Upper lobe of left lung (tissue), 6 donors: ENCODE results near the gene PCCA. TPM values are rescaled to one million over a fixed set of nuclear protein-coding genes. Genes with fewer than 3 reads are reported as not detected.
A peak's percentile ranks its signal among the peaks of the same experiment; 100 is the strongest.

Experiments
- ATAC-seq, 2 donors: fragments of 200-7000 bp; cut with Tn5 transposase; one replicate each; pipeline ENCODE4 v1.9.1; 2022; ENCODE audit warnings: mild to moderate bottlenecking in 2 of 2, moderate library complexity in 2 of 2; ENCODE audit not compliant: low FRiP score in 2 of 2
- DNase-seq, 2 donors: peaks; one replicate each; pipeline ENCODE4 v3.0.0-alpha.2; 2019 to 2020
- H3K27ac ChIP-seq, 4 donors: fragments of 200-600 bp; sonication (generic); one replicate each; pipeline ENCODE4 v1.5.1; 2016 to 2019
- H3K27me3 ChIP-seq, 4 donors: fragments of 200-600 bp; sonication (generic); one replicate each; pipeline ENCODE4 v1.5.1; 2017 to 2019
- H3K36me3 ChIP-seq, 4 donors: fragments of 200-600 bp; sonication (generic); one replicate each; pipeline ENCODE4 v1.5.1; 2016 to 2019
- H3K4me1 ChIP-seq, 4 donors: fragments of 200-600 bp; sonication (generic); one replicate each; pipeline ENCODE4 v1.5.1; 2018 to 2019
- H3K4me3 ChIP-seq, 4 donors: fragments of 200-600 bp; sonication (generic); one replicate each; pipeline ENCODE4 v1.5.1; 2017 to 2019; ENCODE audit warnings: mild to moderate bottlenecking in 2 of 4, moderate library complexity in 1 of 4
- H3K9me3 ChIP-seq, 4 donors: fragments of 200-600 bp; sonication (generic); one replicate each; pipeline ENCODE4 v1.5.1; 2018 to 2019
- EP300 ChIP-seq, 4 donors: sonication (generic); formaldehyde crosslinking; IDR thresholded peaks; one replicate each; pipeline ENCODE4 v1.5.1; 2017; ENCODE audit warnings: antibody characterized with exemption in 4 of 4, control low read depth in 2 of 4
- POLR2A ChIP-seq, 4 donors: fragments of 450-650 bp; IDR thresholded peaks; one replicate each; pipeline ENCODE4 v1.5.1; 2016 to 2017; ENCODE audit warnings: antibody characterized with exemption in 4 of 4, mild to moderate bottlenecking in 2 of 4
- POLR2AphosphoS5 ChIP-seq, 2 donors: sonication (generic); formaldehyde crosslinking; IDR thresholded peaks; one replicate each; pipeline ENCODE4 v1.5.1; 2017; ENCODE audit warnings: antibody characterized with exemption in 2 of 2
- WGBS, 2 donors: methylation state at CpG; one replicate each; pipeline ENCODE4 v1.1.5; 2017 to 2018; 5-methylcytosine and 5-hydroxymethylcytosine counted together
- total RNA-seq, 6 donors: library from RNA; depleted of rRNA in 4 of 6; stranded (reverse); fragments of >200 nt in 4 of 6; gene quantifications; one replicate each; pipeline versions ENCODE4 v1.1.0 to v1.2.1, GENCODE V29; 2016 to 2021
- TF ChIP-seq, protein P1 (sequence below), 6 experiments: fragments of 450-650 bp in 4 of 6; fragments of 200-600 bp in 2 of 6; sonication (generic) in 2 of 6; IDR thresholded peaks; one replicate each; pipeline ENCODE4 v1.5.1; 2016 to 2019; ENCODE audit warnings: antibody characterized with exemption in 6 of 6
- donor health status: DM: no; HTN: no; CAD: no; lungs with moderate emphysema.
- donor health status: DM: no; HTN: yes; CAD: no; lungs with severe emphysema.

The PCCA gene, protein sequence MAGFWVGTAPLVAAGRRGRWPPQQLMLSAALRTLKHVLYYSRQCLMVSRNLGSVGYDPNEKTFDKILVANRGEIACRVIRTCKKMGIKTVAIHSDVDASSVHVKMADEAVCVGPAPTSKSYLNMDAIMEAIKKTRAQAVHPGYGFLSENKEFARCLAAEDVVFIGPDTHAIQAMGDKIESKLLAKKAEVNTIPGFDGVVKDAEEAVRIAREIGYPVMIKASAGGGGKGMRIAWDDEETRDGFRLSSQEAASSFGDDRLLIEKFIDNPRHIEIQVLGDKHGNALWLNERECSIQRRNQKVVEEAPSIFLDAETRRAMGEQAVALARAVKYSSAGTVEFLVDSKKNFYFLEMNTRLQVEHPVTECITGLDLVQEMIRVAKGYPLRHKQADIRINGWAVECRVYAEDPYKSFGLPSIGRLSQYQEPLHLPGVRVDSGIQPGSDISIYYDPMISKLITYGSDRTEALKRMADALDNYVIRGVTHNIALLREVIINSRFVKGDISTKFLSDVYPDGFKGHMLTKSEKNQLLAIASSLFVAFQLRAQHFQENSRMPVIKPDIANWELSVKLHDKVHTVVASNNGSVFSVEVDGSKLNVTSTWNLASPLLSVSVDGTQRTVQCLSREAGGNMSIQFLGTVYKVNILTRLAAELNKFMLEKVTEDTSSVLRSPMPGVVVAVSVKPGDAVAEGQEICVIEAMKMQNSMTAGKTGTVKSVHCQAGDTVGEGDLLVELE
- total RNA-seq = 10 to 100 TPM; 23.1 to 43.4 (median 30.0) TPM

DNA sequence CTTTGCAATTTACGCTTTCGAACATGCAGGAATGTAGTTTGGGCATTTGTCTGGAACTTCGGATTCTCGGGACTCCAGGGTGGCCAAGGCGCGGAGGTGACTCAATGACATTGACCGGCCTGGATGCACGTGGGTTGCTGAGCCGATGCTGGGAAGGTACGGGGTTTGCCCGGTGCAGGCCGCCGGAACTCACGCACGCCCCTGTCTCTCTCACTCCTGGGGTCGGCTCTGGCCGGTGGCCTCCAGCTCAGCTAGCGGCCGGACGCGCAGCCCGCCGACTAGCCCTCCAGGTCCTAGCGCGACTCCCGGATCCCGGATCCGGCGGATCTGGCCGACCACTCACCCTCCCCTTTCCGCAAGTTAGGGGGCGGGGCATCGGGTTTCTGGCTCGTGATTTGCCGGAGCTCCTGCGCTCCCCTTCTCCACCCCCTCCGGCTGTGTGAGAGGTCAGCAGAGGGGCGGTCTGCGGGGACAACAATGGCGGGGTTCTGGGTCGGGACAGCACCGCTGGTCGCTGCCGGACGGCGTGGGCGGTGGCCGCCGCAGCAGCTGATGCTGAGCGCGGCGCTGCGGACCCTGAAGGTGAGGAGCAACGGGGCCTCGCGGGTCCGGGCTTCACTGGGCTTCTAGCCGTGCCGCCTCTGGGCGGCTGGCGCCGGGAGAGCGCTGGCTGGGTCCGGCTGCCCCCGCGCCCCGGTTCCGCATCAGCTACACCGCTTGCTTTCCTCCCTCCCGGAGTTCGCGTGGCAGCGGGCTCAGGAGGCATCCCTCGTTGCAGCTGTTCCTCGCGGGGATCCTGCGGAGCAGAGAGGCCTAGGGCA is at the start of gene PCCA:
TSS of gene PCCA (plus strand) at position 450 of the 821 bp plus-strand sequence. CDS start at position 478, 28 bp downstream.
- Histone ChIP-seq H3K27me3 (no peaks in the 10 kb centered on the region), H3K9me3 (no peaks in the 10 kb centered on the region), H3K36me3 (no peaks in the 10 kb centered on the region), H3K27ac (peak within 1 kb of the TSS; percentile 59 to 87 (median 72)), H3K4me3 (peak within 1 kb of the TSS; percentile 67 to 97 (median 76)), H3K4me1 (peaks cover 22 to 26% (median 24%) of the 10 kb centered on the region in 4 donors)
- WGBS, 2 donors = 0 to 1% methylated on average over 28 to 47 of the region's 77 CpGs
- no peak for TF ChIP-seq EP300 (IDR thresholded peaks at IDR 0.05)
- TF ChIP-seq POLR2AphosphoS5 (IDR thresholded peaks at IDR 0.05) = peak; percentile 41 to 88
- TF ChIP-seq, protein P1, sequence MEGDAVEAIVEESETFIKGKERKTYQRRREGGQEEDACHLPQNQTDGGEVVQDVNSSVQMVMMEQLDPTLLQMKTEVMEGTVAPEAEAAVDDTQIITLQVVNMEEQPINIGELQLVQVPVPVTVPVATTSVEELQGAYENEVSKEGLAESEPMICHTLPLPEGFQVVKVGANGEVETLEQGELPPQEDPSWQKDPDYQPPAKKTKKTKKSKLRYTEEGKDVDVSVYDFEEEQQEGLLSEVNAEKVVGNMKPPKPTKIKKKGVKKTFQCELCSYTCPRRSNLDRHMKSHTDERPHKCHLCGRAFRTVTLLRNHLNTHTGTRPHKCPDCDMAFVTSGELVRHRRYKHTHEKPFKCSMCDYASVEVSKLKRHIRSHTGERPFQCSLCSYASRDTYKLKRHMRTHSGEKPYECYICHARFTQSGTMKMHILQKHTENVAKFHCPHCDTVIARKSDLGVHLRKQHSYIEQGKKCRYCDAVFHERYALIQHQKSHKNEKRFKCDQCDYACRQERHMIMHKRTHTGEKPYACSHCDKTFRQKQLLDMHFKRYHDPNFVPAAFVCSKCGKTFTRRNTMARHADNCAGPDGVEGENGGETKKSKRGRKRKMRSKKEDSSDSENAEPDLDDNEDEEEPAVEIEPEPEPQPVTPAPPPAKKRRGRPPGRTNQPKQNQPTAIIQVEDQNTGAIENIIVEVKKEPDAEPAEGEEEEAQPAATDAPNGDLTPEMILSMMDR (IDR thresholded peaks at IDR 0.05) = peak in 2 of 6 experiments; percentile 6 to 7
- TF ChIP-seq POLR2A (IDR thresholded peaks at IDR 0.05) = peak in 2 of 4 donors; percentile 34 to 77
- ATAC-seq (peak; percentile 98 to 100), DNase-seq (peak; percentile 93 to 95)

DNA sequence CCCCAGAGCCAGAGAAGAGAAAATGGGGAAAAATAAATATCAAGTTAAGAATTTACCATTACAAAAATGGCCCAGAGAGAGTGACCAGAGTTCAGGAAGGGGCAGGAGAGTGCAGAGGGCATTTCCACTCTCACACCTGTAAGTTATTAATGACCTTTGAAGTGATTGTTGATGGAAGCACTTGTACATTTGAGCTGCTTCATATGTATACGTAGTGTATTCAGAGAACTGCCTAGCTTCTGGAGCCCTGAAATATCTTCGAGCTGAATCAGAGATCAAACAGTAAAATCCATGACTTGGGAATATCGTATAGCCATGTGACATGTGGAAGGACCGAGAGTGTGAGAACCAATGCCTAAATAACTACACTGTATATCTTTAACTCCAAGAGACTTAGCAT is 49.2 kb upstream of the PCCA start:
- no peak overlapping the region for H3K4me3 ChIP-seq
- H3K36me3 ChIP-seq = no peaks in the 10 kb centered on the region
- ATAC-seq (no peak), DNase-seq (no peak)
- H3K27me3 ChIP-seq = no peaks in the 10 kb centered on the region
- no peak for TF ChIP-seq EP300 (IDR thresholded peaks at IDR 0.05)
- no peak for TF ChIP-seq POLR2A (IDR thresholded peaks at IDR 0.05)
- TF ChIP-seq, protein P1 (IDR thresholded peaks at IDR 0.05) = no peak
- TF ChIP-seq POLR2AphosphoS5 (IDR thresholded peaks at IDR 0.05) = no peak
- no peaks in the 10 kb centered on the region for H3K9me3 ChIP-seq
- no peak overlapping the region for H3K27ac ChIP-seq
- peaks cover 0 to 5% (median 0%) of the 10 kb centered on the region in 4 donors for H3K4me1 ChIP-seq
- WGBS, 2 donors = 48 to 59% methylated on average over 4 of the region's 4 CpGs

DNA sequence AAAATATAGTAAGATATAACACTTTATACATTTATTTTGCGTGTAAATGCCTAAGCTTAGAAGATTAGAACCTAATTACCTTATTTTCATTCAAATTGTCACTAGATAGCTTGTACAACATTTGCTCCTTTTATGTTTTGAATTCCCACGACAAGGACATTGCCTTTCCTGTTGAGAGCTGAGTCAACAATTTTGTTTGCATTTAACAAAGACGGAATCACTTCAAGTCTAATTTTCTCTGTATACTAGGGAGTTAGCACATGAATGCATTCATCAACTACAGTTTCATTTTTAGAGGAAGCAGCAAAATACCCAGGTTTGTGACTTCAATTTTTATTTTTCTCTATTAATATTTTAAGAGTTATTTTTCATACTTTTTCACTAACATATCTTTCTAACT is 48.7 kb upstream of the PCCA start:
- H3K4me3 ChIP-seq = no peak overlapping the region
- no peak for ATAC-seq

DNA sequence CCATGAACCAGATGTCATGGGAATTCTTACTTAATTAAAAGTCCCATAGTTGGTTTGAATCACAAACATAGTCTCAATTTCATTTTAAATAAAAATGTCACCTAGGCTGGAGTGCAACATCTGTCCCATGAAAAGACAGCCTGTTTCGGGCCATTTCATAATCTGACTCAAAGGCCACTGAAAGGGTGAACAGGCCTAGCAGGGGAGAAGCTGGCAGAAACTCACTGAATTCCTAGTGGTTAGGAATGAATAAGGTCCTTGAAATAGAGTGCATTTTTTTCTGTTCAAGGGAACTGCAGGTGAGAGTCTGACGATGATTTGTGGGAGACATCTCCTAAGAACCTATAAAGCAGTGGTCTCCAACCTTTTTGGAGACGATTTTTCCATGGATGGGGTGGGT is 44.0 kb upstream of the PCCA start:
- Histone ChIP-seq H3K27ac (no peak overlapping the region), H3K9me3 (no peaks in the 10 kb centered on the region), H3K36me3 (no peaks in the 10 kb centered on the region), H3K4me3 (no peak overlapping the region), H3K4me1 (peaks cover 0 to 5% (median 0%) of the 10 kb centered on the region in 4 donors), H3K27me3 (no peaks in the 10 kb centered on the region)
- ATAC-seq (no peak), DNase-seq (no peak)
- 71 to 73% methylated on average over 3 of the region's 3 CpGs for WGBS, 2 donors
- TF ChIP-seq POLR2A (IDR thresholded peaks at IDR 0.05) (no peak), POLR2AphosphoS5 (IDR thresholded peaks at IDR 0.05) (no peak), EP300 (IDR thresholded peaks at IDR 0.05) (no peak)

More for the DNA sequence above, 48.7 kb upstream of the PCCA start:
- TF ChIP-seq, protein P1 (IDR thresholded peaks at IDR 0.05) = no peak
- TF ChIP-seq POLR2A (IDR thresholded peaks at IDR 0.05) (no peak), EP300 (IDR thresholded peaks at IDR 0.05) (no peak), POLR2AphosphoS5 (IDR thresholded peaks at IDR 0.05) (no peak)
- no peaks in the 10 kb centered on the region for H3K9me3 ChIP-seq
- DNase-seq = no peak
- no peaks in the 10 kb centered on the region for H3K27me3 ChIP-seq
- 42 to 49% methylated on average over 3 of the region's 3 CpGs for WGBS, 2 donors
- no peaks in the 10 kb centered on the region for H3K36me3 ChIP-seq
- no peak overlapping the region for H3K27ac ChIP-seq
- peaks cover 0 to 5% (median 0%) of the 10 kb centered on the region in 4 donors for H3K4me1 ChIP-seq
